ENCODE results near the gene ZCWPW1.

DNA sequence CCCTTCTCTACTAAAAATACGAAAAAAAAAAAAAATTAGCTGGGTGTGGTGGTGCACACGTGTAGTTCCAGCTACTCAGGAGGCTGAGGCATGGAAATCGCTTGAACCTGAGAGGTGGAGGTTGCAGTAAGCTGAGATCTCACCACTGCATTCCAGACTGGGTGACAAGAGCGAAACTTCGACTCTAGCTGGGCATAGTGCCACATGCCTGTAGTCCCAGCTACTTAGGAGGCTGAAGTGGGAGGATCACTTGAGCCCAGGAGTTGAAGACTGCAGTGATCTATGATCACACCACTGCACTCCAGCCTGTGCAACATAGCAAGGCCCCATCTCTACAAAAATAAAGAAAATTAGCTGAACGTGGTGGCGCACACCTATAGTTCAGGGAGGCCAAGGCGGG, 36.8 kb upstream of the ZCWPW1 start:
- TF ChIP-seq BRCA1 (IDR thresholded peaks at IDR 0.05; ENCODE audit: low read depth, low read length) (no peak), MYC (IDR thresholded peaks at IDR 0.05; ENCODE audit: insufficient read depth, insufficient read length, insufficient replicate concordance, low read length, severe bottlenecking) (no peak), SREBF2 (IDR thresholded peaks at IDR 0.05; ENCODE audit: low read length) (no peak), GABPA (IDR thresholded peaks at IDR 0.05; ENCODE audit: low read depth) (no peak)
- TF ChIP-seq, protein P1, sequence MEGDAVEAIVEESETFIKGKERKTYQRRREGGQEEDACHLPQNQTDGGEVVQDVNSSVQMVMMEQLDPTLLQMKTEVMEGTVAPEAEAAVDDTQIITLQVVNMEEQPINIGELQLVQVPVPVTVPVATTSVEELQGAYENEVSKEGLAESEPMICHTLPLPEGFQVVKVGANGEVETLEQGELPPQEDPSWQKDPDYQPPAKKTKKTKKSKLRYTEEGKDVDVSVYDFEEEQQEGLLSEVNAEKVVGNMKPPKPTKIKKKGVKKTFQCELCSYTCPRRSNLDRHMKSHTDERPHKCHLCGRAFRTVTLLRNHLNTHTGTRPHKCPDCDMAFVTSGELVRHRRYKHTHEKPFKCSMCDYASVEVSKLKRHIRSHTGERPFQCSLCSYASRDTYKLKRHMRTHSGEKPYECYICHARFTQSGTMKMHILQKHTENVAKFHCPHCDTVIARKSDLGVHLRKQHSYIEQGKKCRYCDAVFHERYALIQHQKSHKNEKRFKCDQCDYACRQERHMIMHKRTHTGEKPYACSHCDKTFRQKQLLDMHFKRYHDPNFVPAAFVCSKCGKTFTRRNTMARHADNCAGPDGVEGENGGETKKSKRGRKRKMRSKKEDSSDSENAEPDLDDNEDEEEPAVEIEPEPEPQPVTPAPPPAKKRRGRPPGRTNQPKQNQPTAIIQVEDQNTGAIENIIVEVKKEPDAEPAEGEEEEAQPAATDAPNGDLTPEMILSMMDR (IDR thresholded peaks at IDR 0.05 in 2 of 3, conservative IDR thresholded peaks at IDR 0.05 in 1 of 3; ENCODE audit: control insufficient read depth in 2 of 3, extremely low read depth in 1 of 3, insufficient read depth in 1 of 3, low read depth in 3 of 3, low read length in 3 of 3): no peak
